ENCODE measurements around the gene EGR1.

The EGR1 gene

DNA sequence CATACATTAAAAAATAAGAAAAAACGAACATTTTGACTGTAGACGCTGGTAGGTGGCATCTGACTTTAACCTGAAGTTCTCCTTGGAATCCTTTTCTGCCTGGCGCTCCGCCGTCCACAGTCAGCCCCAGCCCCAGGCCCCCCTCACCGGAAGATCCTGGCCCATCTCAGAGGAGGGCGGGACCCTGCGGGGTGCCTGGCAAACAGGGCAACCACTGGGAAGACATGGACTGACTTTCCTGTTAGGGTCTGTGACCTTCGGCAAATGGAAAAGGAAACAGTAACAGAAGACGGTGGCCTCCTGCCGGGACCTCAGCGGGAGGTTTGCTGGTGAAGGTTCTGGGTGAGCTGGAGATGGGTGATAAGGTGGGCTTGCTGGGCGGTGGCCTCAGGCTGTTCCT, 11.7 kb upstream of the EGR1 start:
- DNase-seq (ENCODE audit: low read depth), result no peak

DNA sequence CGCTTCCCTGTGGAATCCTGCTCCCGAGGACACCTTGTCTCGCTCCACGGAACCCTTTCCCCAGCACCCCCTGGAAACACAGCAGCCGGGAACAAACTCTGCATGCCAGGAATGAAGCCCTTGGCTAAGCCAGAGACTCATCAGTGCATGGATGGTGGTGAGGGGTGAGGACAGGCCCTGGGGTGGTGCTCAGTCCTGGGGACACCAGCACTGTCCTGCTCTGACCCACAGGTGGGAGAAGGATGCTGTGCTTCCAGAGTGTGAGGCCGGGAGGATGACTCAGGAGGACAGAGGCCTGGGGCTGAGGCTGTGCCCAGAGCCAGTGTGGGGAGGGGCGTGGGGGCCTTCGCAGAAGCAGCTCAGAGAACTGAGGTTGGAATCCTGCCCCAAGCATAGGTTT, 11.2 kb upstream of the EGR1 start:
- no peak for DNase-seq (ENCODE audit: low read depth)

DNA sequence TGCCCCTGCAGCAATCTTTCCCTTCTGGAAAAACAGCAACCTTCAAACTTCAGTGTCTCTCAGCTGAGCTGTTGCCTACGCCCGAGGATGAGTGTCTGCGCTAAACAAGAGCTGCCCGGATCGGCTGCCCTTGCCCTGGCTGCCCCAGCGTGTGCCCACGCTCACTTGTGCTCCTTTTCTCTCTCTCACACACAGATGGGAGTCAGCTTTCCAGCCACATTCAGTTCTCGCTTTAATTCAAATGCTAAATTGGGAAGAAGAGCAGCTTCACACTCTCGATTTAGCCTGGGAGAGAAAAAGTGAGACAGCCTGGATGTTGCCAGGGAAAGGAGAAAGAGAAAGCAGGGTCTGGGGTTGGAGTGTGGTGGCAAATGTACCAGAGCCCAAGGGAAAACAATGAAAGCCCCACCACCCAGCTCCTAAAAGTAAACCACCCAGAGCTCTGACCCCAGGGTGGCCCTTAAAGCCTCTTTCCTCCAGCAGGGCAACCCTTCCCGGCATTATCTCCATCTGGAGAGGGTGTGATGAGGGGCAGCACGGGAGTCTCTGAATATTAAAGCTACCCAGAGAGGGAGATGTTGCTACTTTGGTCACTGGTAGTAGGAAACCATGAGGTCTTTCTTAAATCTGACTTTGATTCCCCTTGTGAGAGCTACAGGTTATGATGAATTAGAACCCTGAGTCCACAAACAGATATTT, 9.9 kb upstream of the EGR1 start:
- DNase-seq (ENCODE audit: low read depth), result no peak

DNA sequence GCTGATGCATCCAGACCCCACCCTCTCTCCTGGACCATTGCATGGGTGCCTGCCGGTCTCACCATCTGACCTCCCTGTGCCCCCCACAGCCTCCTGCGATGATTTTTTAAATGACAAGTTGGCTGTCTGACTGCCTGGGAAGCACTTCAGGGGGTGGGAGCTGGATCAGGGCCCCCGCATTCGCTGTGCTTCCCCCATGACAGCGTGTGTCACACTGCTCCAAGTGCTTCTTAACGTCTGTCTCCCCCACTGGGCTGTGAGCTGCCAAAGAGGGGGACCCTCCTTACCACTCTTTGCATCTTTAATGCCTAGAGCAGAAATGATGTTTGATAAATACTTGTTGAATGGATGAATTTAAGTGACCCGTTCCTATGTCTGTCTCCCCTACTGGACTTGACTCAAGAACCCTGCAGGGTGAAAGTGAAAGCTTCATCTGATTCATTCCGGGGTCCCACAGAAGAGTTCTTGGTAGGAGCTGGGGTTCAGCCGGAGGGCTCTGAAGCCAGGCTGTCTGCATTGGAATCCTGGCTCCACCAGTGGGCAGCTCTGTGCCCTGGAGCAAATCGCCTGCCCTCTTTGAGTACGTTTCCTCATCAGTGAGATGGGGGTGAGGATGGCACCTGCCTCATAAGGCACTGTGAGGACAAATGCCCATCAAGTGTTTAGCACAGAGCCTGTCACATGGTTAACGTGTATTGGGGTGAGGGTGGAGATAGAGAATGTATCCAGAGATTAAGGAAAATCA, 7.6 kb upstream of the EGR1 start:
- DNase-seq (ENCODE audit: low read depth), result no peak

DNA sequence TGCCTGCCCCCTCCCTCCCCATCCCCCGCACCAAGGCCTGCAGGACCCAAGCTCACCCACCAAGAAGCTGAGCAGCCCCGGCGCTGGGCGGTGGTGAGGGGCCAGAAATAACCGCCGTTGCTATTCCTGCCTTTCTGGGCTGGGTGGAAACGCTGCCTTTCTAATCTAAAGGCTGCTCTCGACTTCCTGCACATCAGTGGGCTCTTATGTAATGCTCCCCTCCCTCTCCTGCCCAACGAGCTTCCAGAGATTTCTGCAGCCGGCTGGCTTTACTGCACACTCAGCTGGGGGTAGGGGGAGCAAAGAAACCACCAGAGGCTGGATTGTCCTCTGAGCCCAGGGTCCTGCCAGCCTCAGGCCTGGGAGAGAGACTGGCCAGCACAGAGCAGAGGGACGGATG, 6.9 kb upstream of the EGR1 start:
- no peak for DNase-seq (ENCODE audit: low read depth)

DNA sequence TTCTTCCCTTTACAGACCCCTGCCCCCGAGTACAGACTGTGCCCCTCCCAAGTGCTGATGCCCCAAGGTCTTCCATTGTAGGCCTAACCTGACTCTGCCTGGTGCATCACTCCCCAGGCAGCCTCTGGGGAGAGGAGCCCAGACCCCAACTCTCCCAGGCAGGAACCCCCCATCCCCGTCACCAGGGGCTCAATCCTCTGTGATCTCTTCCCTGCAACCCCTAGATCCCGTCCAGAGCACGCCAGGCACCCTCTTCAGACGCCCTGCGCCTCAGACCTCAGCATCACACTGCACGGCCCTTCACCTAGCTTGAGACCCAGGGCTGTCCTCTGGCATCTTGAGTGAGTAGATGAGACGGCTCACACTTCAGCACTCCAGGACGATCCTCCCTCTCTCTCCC, 6.4 kb upstream of the EGR1 start:
- no peak for DNase-seq (ENCODE audit: low read depth)

DNA sequence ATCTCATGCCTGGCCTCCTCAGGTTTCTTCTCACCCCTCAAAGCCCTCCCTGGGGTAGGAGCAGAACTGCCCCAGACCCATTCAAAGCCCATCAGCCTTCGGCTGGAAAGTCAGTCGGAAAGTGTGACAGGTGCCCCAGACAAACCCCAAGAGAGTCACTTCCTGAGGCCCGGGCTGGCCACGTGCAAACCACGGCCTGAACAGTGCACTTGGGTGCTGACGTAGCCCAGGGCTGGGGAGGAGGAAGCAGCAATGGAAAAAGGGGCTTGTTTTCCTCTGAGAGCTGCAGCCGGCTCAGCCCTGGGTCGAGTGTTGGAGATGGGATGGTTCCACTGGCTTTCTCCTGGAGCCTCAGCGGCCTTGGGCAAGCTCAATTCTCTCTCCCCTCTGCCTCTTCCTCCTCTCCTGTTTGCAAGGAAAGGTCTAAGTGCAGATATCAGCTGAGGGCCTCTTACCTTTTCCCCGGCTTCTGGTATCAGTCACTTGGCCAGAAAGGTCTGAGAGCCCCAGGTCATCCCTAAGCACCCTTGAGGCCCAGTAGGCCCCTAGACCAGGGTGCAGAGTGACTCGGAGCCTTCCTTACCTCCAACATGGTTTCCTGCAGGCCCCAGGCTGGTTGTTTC, 5.9 kb upstream of the EGR1 start:
- no peak for DNase-seq (ENCODE audit: low read depth)

DNA sequence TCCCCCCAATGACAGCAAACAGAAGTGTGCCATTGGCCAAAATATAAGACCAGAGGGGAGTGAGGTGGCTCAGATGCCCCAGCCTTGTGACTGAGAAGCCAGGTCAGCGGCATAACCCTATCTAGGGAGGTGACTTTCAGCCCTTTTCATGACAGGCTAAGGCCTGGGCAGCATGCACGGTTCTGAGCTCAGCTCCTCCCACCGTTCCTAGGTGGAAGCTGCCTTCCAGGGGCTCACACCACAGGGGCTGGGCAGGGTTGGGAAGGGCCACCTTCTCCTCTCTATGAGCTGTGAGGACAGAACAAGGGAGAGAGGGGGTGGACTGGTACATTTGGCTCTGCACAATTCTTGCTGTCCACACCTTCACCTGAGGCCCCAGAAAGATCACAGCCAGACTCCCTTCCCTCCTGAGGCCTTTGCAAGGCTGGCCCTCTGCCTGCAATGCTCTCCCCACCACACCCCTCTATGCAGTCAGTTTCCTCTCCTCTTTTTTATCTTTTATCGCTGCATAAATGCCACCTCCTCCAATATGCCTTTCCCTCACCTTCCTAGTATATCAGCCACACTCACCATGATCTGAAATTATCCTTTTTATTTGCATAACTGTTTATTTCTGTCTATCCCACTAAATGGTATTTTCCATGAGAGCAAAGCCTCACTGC, 5.1 kb upstream of the EGR1 start:
- DNase-seq (ENCODE audit: low read depth), result no peak

DNA sequence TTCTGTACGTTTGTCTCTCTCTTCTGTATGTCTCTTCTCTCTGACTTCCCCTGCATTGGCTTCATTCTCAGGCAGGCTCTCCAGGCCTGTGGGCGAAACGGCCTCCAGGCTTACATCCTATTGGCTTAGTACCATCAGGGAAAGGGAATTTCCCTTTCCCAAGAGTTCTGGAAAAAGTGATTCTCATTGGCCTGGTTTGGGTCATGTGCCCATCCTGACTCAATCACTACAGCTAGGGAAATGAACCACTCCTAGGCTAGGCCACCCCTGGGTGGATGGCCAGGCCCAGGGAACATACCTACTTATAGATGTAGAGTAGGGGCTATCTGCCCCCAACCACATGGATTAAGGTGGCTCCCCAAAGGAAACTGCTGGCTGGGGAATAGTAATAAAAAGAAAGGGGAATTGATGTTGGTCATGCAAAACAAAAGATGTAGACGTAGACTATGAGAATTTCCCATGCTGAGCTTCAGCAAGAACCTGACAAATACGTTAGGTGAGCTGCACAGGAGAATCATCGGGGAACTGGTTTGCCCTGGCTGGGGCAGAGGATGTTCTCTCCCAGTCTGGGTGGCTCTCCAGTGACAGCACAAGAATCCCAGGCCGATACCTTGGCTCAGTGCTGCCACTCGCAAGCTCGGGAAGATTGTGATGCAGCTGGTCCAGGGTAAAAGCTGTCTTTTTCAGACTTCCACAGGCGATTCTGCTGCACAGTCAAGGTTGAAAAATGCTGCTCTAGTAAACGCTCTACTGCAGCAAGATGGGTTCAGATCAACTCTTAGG, 3.7 kb upstream of the EGR1 start:
- DNase-seq (ENCODE audit: low read depth), result no peak

DNA sequence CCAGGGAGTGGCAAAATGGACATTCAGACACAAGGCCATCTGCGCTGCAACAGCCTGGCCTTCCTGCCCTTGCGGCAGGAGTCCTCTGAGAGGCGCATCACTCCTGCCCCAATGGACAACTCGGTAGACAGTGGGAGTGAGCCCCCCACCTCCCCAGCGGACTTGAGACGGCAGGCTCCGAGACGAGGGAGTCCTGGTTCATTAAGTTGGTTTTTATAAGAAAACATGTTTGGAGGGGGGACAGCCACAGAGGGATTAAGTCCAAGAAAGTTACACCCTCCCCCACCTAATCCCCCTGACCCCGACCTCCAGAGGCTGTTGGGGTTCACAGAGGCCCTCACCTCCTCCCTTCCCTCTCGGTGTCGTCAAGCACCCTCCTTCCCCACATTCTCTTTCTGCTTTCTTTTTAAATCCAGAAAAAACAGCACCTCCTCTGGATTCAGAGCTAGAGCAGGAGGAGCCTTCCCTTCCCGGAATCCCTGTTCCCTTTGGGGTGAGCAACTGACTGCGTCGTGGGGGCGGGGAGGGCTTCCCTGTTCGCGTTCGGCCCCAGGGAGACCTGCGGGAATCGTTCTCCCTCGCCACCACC, 1.8 kb upstream of the EGR1 start:
- DNase-seq (ENCODE audit: low read depth), result no peak

DNA sequence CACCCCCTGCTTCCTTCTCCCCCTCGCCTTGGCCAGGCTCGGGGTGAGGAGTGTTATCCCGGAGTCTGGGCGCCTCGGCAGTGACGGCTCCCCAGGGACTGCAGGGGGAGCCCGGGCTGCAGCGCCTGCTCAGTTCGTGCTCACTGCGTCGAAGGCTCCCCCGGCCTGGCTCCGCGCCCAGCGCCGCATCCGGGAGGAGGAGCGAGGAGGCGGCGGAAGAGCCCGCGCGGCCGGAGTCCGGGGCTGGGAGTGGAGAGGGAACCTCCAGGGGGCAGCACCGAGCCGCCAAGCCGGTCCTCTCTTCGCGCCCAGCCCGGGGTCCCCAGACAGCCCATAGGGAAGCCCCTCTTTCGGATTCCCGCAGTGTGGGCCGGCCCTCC, 1.3 kb upstream of the EGR1 start:
- peak; percentile 71 for DNase-seq (ENCODE audit: low read depth)

DNA sequence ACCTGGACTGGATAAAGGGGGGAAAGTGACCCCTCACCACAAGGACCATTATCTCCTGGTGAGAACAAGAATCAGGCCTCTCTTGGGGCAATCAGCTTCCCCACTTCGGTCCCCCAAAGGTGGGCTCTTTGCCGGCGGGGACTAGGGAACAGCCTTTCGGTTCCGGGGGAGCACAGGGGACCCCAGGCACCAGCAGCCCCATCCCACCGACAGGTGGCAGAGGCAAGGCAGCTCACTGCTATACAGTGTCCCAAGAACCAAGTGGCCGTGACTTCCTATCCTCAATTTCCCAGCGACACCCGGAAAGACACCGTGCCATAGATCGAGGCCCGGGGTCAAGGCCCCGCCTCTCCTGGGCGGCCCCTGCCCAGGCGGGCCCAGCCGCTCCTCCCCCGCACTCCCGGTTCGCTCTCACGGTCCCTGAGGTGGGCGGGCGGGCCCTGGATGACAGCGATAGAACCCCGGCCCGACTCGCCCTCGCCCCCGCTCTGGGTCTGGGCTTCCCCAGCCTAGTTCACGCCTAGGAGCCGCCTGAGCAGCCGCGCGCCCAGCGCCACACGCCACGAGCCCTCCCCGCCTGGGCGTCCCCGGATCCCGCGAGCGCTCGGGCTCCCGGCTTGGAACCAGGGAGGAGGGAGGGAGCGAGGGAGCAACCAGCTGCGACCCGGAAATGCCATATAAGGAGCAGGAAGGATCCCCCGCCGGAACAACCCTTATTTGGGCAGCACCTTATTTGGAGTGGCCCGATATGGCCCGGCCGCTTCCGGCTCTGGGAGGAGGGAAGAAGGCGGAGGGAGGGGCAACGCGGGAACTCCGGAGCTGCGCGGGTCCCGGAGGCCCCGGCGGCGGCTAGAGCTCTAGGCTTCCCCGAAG, 655 bp upstream of the EGR1 start:
- DNase-seq (ENCODE audit: low read depth), result peak; percentile 93

DNA sequence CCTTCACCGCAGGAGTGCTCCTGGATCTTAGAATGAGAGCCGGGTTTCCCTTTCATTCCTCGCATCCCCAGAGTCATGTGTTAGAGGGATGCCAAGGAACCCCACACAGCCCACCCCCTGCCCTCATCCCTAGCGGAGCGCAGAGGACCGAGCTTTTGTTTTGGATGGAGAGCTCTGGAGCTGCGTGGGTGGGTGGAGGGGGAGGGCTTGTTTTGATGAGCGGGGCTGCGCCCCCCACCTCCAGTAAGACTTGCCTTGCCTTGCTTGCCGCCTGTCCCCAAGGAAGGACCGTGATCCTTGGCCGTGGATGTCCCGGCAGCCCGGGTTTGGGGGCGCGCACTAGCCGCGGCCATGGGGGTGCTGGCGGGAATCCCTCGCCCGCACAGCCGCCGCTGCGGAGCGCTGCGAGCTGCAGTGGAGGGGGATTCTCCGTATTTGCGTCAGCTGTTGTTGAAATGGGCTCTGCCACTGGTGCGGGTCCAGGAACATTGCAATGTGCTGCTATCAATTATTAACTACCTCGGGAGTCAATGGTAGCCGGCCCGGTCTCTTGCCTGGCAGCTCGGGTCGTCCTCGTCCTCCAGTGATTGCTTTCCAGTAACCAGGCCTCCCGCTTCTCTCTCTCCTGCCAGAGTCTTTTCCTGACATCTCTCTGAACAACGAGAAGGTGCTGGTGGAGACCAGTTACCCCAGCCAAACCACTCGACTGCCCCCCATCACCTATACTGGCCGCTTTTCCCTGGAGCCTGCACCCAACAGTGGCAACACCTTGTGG, 1.0 kb downstream of the EGR1 start:
- no peak for DNase-seq (ENCODE audit: low read depth)

DNA sequence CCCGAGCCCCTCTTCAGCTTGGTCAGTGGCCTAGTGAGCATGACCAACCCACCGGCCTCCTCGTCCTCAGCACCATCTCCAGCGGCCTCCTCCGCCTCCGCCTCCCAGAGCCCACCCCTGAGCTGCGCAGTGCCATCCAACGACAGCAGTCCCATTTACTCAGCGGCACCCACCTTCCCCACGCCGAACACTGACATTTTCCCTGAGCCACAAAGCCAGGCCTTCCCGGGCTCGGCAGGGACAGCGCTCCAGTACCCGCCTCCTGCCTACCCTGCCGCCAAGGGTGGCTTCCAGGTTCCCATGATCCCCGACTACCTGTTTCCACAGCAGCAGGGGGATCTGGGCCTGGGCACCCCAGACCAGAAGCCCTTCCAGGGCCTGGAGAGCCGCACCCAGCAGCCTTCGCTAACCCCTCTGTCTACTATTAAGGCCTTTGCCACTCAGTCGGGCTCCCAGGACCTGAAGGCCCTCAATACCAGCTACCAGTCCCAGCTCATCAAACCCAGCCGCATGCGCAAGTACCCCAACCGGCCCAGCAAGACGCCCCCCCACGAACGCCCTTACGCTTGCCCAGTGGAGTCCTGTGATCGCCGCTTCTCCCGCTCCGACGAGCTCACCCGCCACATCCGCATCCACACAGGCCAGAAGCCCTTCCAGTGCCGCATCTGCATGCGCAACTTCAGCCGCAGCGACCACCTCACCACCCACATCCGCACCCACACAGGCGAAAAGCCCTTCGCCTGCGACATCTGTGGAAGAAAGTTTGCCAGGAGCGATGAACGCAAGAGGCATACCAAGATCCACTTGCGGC, 1.8 kb downstream of the EGR1 start:
- no peak for DNase-seq (ENCODE audit: low read depth)

DNA sequence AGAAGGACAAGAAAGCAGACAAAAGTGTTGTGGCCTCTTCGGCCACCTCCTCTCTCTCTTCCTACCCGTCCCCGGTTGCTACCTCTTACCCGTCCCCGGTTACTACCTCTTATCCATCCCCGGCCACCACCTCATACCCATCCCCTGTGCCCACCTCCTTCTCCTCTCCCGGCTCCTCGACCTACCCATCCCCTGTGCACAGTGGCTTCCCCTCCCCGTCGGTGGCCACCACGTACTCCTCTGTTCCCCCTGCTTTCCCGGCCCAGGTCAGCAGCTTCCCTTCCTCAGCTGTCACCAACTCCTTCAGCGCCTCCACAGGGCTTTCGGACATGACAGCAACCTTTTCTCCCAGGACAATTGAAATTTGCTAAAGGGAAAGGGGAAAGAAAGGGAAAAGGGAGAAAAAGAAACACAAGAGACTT, 2.4 kb downstream of the EGR1 start:
- no peak for DNase-seq (ENCODE audit: low read depth)

DNA sequence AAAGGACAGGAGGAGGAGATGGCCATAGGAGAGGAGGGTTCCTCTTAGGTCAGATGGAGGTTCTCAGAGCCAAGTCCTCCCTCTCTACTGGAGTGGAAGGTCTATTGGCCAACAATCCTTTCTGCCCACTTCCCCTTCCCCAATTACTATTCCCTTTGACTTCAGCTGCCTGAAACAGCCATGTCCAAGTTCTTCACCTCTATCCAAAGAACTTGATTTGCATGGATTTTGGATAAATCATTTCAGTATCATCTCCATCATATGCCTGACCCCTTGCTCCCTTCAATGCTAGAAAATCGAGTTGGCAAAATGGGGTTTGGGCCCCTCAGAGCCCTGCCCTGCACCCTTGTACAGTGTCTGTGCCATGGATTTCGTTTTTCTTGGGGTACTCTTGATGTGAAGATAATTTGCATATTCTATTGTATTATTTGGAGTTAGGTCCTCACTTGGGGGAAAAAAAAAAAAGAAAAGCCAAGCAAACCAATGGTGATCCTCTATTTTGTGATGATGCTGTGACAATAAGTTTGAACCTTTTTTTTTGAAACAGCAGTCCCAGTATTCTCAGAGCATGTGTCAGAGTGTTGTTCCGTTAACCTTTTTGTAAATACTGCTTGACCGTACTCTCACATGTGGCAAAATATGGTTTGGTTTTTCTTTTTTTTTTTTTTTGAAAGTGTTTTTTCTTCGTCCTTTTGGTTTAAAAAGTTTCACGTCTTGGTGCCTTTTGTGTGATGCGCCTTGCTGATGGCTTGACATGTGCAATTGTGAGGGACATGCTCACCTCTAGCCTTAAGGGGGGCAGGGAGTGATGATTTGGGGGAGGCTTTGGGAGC, 3.1 kb downstream of the EGR1 start:
- DNase-seq (ENCODE audit: low read depth), result no peak

DNA sequence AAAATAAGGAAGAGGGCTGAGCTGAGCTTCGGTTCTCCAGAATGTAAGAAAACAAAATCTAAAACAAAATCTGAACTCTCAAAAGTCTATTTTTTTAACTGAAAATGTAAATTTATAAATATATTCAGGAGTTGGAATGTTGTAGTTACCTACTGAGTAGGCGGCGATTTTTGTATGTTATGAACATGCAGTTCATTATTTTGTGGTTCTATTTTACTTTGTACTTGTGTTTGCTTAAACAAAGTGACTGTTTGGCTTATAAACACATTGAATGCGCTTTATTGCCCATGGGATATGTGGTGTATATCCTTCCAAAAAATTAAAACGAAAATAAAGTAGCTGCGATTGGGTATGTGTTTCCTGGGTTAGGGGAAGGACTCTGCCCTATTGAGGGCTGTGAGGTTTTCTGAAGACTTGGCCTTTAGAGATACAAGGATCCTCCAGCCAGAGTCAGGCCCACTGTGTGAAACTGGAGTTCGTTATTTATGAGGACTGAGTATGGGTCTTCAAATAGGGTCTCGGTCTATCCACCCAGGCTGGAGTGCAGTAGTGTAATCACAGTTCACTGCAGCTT, 3.8 kb downstream of the EGR1 start:
- no peak for DNase-seq (ENCODE audit: low read depth)
